Measurements from ENCODE around the gene MYH1. TPM values are rescaled to one million over a fixed set of nuclear protein-coding genes. Genes with fewer than 3 reads are reported as not detected.

MYH1 gene
- total RNA-seq, 1 experiment from 2014 or later: not detected

GRCh38 chr17:10447026-10447931 lies 71.1 kb downstream of the MYH1 start:
- H3F3A ChIP-seq (ENCODE audit: low read length, unreplicated experiment): no peaks in the 10 kb centered on the region
- no peaks in the 10 kb centered on the region for H3K9me3 ChIP-seq (ENCODE audit: low read length)
- no peaks in the 10 kb centered on the region for H4K20me1 ChIP-seq (ENCODE audit: low read length)
- no peak overlapping the region for H3K4me2 ChIP-seq (ENCODE audit: low read length)
- H3K9ac ChIP-seq (ENCODE audit: low read length): no peak overlapping the region
- H2AFZ ChIP-seq (ENCODE audit: low read length): no peak overlapping the region
- DNase-seq (no peak), ATAC-seq (no peak)
- no peaks in the 10 kb centered on the region for H3K4me1 ChIP-seq (ENCODE audit: insufficient read depth, low read length)
- H3K27me3 ChIP-seq (ENCODE audit: low read length): peaks cover 29% of the 10 kb centered on the region
- no peaks in the 10 kb centered on the region for H3K9me2 ChIP-seq (replicated peaks; ENCODE audit: low read length)
- no peaks in the 10 kb centered on the region for H3K36me3 ChIP-seq (ENCODE audit: low read depth, low read length)
- POLR2A ChIA-PET (ENCODE audit: unreplicated experiment): no interaction called here
- no TSS peak for BruUV-seq (replicated peaks)
- no peak for TF ChIP-seq CTCF (conservative IDR thresholded peaks at IDR 0.05; ENCODE audit: low read depth, low read length)
- TF ChIP-seq EZH2phosphoT487 (IDR thresholded peaks at IDR 0.05; ENCODE audit: borderline replicate concordance, low read length): no peak
- TF ChIP-seq EZH2 (IDR thresholded peaks at IDR 0.05; ENCODE audit: low read length, unreplicated experiment): no peak
- intact Hi-C loops (cut with micrococcal nuclease): no loop called here
- no peak overlapping the region for H3K4me3 ChIP-seq (ENCODE audit: low read length)
- no peaks in the 10 kb centered on the region for H3K79me2 ChIP-seq (ENCODE audit: low read length)
- no peak overlapping the region for H3K27ac ChIP-seq (ENCODE audit: low read length)
- CTCF ChIA-PET: no interaction called here

Other genes with a start within 250 kb of the MYH1 start
- gene MYH13, start 145.5 kb downstream of the MYH1 start, total RNA-seq (2014; rRNA removed): not detected in 2 replicates
- gene MYH8, start 96.6 kb downstream of the MYH1 start, total RNA-seq (2014; rRNA removed): not detected in 2 replicates
- gene MYH4, start 49.0 kb downstream of the MYH1 start, total RNA-seq (2014; rRNA removed): not detected in 2 replicates
- gene MYH2, start 31.1 kb upstream of the MYH1 start, total RNA-seq (2014; rRNA removed): not detected in 2 replicates
- gene MYH3, start 138.8 kb upstream of the MYH1 start, total RNA-seq (2014; rRNA removed): 1.3 and 4.1 TPM in 2 replicates
- gene SCO1, start 179.0 kb upstream of the MYH1 start, total RNA-seq (2014; rRNA removed): 38.0 and 59.7 TPM in 2 replicates
- gene ADPRM, start 179.1 kb upstream of the MYH1 start, total RNA-seq (2014; rRNA removed): 2.4 and 2.9 TPM in 2 replicates
- gene TMEM220, start 211.5 kb upstream of the MYH1 start, total RNA-seq (2014; rRNA removed): 0.98 and 3.9 TPM in 2 replicates